ENCODE data around the gene C19orf18.

DNA sequence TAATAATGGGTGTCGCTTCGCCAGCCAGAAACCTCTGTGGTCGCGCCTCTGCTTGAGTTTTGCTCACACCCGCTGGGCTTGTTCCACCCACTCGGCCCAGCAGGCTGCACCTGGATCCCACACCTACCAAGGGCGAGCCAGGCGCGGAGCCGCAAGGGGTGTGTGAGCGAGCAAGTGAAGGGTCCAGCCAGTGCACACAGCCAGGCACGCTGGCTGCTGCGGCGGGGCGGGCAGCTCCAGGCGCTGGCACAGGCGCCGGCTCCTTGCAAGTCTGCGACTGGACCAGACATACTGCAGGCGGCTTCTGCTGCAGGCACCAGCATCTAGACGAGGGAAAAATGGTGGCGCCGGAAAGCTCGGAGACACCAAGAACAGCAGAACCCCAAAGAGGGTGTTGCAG, 25.0 kb downstream of the C19orf18 start:
- TF ChIP-seq SUZ12 (IDR thresholded peaks at IDR 0.05; ENCODE audit: extremely low read depth, insufficient read depth, insufficient read length) (no peak), ZNF274 (IDR thresholded peaks at IDR 0.05; ENCODE audit: low read depth, low read length) (no peak), YY1 (IDR thresholded peaks at IDR 0.05; ENCODE audit: insufficient read depth, insufficient read length) (no peak)

Data from NT2/D1 (cell line).